CD14-positive monocyte (primary cell): ENCODE data around the gene SGCA. TPM values are rescaled to one million over a fixed set of nuclear protein-coding genes. Genes with fewer than 3 reads are reported as not detected.

Experiments
- DNase-seq, 3 donors: peaks; one replicate each; pipeline ENCODE4 v3.0.0-alpha.2; 2011 to 2022
- H2AFZ ChIP-seq: 2 replicates; pipeline ENCODE4 v1.6.0; 2012; ENCODE audit warnings: mild to moderate bottlenecking, low read depth, low read length, inconsistent platforms; ENCODE audit not compliant: insufficient read depth, poor library complexity, severe bottlenecking
- H3K27ac ChIP-seq, 2 donors: 1 replicate in 1 of 2; 2 replicates in 1 of 2; pipeline ENCODE4 v1.5.1; 2012 to 2013; ENCODE audit warnings: low read length in 2 of 2, control low read depth in 1 of 2, inconsistent platforms in 1 of 2, low read depth in 1 of 2, mild to moderate bottlenecking in 1 of 2
- H3K27me3 ChIP-seq, 2 donors: one replicate each; pipeline versions ENCODE4 v1.6.0 to v1.6.1; 2011 to 2013; ENCODE audit warnings: low read length in 2 of 2; ENCODE audit not compliant: control insufficient read depth in 2 of 2, insufficient read depth in 2 of 2
- H3K36me3 ChIP-seq, 2 donors: replicated peaks in 1 of 2; 1 replicate in 1 of 2; 2 replicates in 1 of 2; pipeline versions ENCODE4 v1.5.1 to v1.6.1; 2012 to 2013; ENCODE audit warnings: low read length in 2 of 2, control low read depth in 1 of 2, inconsistent platforms in 1 of 2, mild to moderate bottlenecking in 1 of 2; ENCODE audit not compliant: insufficient read depth in 2 of 2, control insufficient read depth in 1 of 2
- H3K4me1 ChIP-seq, 2 donors: 1 replicate in 1 of 2; 2 replicates in 1 of 2; pipeline versions ENCODE4 v1.5.1 to v1.6.1; 2012 to 2013; ENCODE audit warnings: low read length in 2 of 2, control low read depth in 1 of 2, inconsistent platforms in 1 of 2, mild to moderate bottlenecking in 1 of 2, moderate library complexity in 1 of 2; ENCODE audit not compliant: insufficient read depth in 2 of 2, control insufficient read depth in 1 of 2
- H3K4me2 ChIP-seq: replicated peaks from 2 replicates; pipeline ENCODE3; 2012; ENCODE audit warnings: low read length, moderate library complexity, mild to moderate bottlenecking; ENCODE audit not compliant: poor library complexity, severe bottlenecking; ENCODE audit errors: extremely low read depth
- H3K4me3 ChIP-seq, 3 experiments: fragments of 200-600 bp in 1 of 3; sonication (generic) in 1 of 3; replicated peaks in 1 of 3; 1 replicate in 2 of 3; 2 replicates in 1 of 3; pipeline ENCODE4 v1.5.1; 2011 to 2013; ENCODE audit warnings: low read length in 3 of 3, mild to moderate bottlenecking in 3 of 3, control low read depth in 2 of 3, low read depth in 2 of 3, inconsistent platforms in 1 of 3, moderate library complexity in 1 of 3
- H3K79me2 ChIP-seq: 2 replicates; pipeline ENCODE4 v1.6.0; 2012; ENCODE audit warnings: mild to moderate bottlenecking, control low read depth, inconsistent platforms, low read length, moderate library complexity; ENCODE audit not compliant: insufficient read depth
- H3K9ac ChIP-seq: 2 replicates; pipeline ENCODE4 v1.6.0; 2017; ENCODE audit warnings: low read length, mild to moderate bottlenecking; ENCODE audit not compliant: insufficient read depth, poor library complexity, severe bottlenecking
- H3K9me3 ChIP-seq, 2 donors: replicated peaks in 1 of 2; 1 replicate in 1 of 2; 2 replicates in 1 of 2; pipeline versions ENCODE4 v1.5.1 to v1.6.1; 2012 to 2013; ENCODE audit warnings: low read length in 2 of 2, control low read depth in 1 of 2; ENCODE audit not compliant: control insufficient read depth in 1 of 2, insufficient read depth in 1 of 2
- H4K20me1 ChIP-seq: 2 replicates; pipeline ENCODE4 v1.6.0; 2012; ENCODE audit warnings: mild to moderate bottlenecking, low read length, control low read depth, moderate library complexity; ENCODE audit not compliant: insufficient read depth
- H3K27ac Mint-ChIP-seq, 7 donors: one replicate each; pipeline ENCODE4 v1.8.0; 2020; ENCODE audit warnings: mild to moderate bottlenecking in 7 of 7, mixed read lengths in 7 of 7, moderate library complexity in 6 of 7, inconsistent platforms in 2 of 7
- H3K27me3 Mint-ChIP-seq, 3 donors: one replicate each; pipeline ENCODE4 v1.8.0; 2021 to 2022; ENCODE audit warnings: low read depth in 3 of 3, mild to moderate bottlenecking in 3 of 3, mixed read lengths in 3 of 3, moderate library complexity in 3 of 3, inconsistent platforms in 1 of 3
- H3K36me3 Mint-ChIP-seq, 2 donors: one replicate each; pipeline ENCODE4 v1.8.0; 2020; ENCODE audit warnings: mixed read lengths in 2 of 2, inconsistent platforms in 1 of 2, mild to moderate bottlenecking in 1 of 2
- H3K4me1 Mint-ChIP-seq: one replicate; pipeline ENCODE4 v1.8.0; 2020; ENCODE audit warnings: mild to moderate bottlenecking, mixed read lengths
- H3K4me3 Mint-ChIP-seq, 2 donors: one replicate each; pipeline ENCODE4 v1.8.0; 2020; ENCODE audit warnings: mild to moderate bottlenecking in 2 of 2, mixed read lengths in 2 of 2, moderate library complexity in 1 of 2
- H3K9me3 Mint-ChIP-seq, 7 donors: one replicate each; pipeline ENCODE4 v1.8.0; 2020 to 2022; ENCODE audit warnings: mixed read lengths in 7 of 7, mild to moderate bottlenecking in 6 of 7, moderate library complexity in 6 of 7, inconsistent platforms in 2 of 7
- WGBS: methylation state at CpG from one replicate; pipeline ENCODE4 v1.1.5; 2013; ENCODE audit warnings: missing lambda C conversion rate; ENCODE audit not compliant: insufficient coverage; 5-methylcytosine and 5-hydroxymethylcytosine counted together
- intact Hi-C, 2 donors: fragments of 100-400 bp; cut with micrococcal nuclease; formaldehyde crosslinking; loops; one replicate each; pipeline versions ENCODE4 v1.15.0 to v1.15.1; 2023
- polyA plus RNA-seq, 3 donors: library from polyadenylated mRNA; depleted of rRNA in 1 of 3; unstranded in 2 of 3; stranded (reverse) in 1 of 3; fragments of 300-500 nt in 2 of 3; fragments of >200 nt in 1 of 3; fragmentation: Illumina TruSeq in 2 of 3; gene quantifications; 1 replicate in 2 of 3; 2 replicates in 1 of 3; pipeline ENCODE4 v1.2.3, GENCODE V29; 2012 to 2021
- TF ChIP-seq, protein P1 (sequence below): fragments of 200-600 bp; IDR thresholded peaks from one replicate; pipeline ENCODE4 v1.8.0; 2022; ENCODE audit warnings: antibody characterized with exemption, mild to moderate bottlenecking

Gene SGCA
- polyA plus RNA-seq, 3 donors = 0.27 to 0.89 (median 0.53) TPM

GRCh38 chr17:50146230-50146926, 19.4 kb upstream of the SGCA start:
- H3K36me3 Mint-ChIP-seq = peaks cover 55 to 60% of the 10 kb centered on the region in 2 donors
- 84% methylated on average over 4 of the region's 10 CpGs for WGBS

GRCh38 chr17:50146927-50147665, 18.7 kb upstream of the SGCA start:
- Histone ChIP-seq H3K27me3 (no peaks in the 10 kb centered on the region), H3K4me3 (peak overlapping the region; percentile 83 to 100 (median 95)), H3K27ac (peak overlapping the region; percentile 83 to 93), H3K4me1 (peaks cover 56 to 69% of the 10 kb centered on the region in 2 donors), H3K9ac (peak overlapping the region; percentile 90), H3K9me3 (no peaks in the 10 kb centered on the region), H3K36me3 (peaks cover 36 to 46% of the 10 kb centered on the region in 2 donors), H3K79me2 (peaks cover 95% of the 10 kb centered on the region), H2AFZ (no peak overlapping the region), H3K4me2 (peak overlapping the region; percentile 99), H4K20me1 (peaks cover 90% of the 10 kb centered on the region)
- Mint-ChIP-seq H3K9me3 (peaks cover 0 to 4% (median 0%) of the 10 kb centered on the region in 7 donors), H3K27ac (peak overlapping the region; percentile 95 to 98 (median 96)), H3K27me3 (peaks cover 0 to 2% (median 1%) of the 10 kb centered on the region in 3 donors), H3K4me1 (peaks cover 60% of the 10 kb centered on the region), H3K36me3 (peaks cover 48 to 53% of the 10 kb centered on the region in 2 donors), H3K4me3 (peak overlapping the region; percentile 100)
- no peak for DNase-seq
- TF ChIP-seq, protein P1, sequence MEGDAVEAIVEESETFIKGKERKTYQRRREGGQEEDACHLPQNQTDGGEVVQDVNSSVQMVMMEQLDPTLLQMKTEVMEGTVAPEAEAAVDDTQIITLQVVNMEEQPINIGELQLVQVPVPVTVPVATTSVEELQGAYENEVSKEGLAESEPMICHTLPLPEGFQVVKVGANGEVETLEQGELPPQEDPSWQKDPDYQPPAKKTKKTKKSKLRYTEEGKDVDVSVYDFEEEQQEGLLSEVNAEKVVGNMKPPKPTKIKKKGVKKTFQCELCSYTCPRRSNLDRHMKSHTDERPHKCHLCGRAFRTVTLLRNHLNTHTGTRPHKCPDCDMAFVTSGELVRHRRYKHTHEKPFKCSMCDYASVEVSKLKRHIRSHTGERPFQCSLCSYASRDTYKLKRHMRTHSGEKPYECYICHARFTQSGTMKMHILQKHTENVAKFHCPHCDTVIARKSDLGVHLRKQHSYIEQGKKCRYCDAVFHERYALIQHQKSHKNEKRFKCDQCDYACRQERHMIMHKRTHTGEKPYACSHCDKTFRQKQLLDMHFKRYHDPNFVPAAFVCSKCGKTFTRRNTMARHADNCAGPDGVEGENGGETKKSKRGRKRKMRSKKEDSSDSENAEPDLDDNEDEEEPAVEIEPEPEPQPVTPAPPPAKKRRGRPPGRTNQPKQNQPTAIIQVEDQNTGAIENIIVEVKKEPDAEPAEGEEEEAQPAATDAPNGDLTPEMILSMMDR = no peak
- intact Hi-C loops = no loop called here
- 44% methylated on average over 9 of the region's 15 CpGs for WGBS

More at GRCh38 chr17:50146230-50146926, 19.4 kb upstream of the SGCA start:
- Mint-ChIP-seq H3K4me3 (peak overlapping the region; percentile 100), H3K9me3 (peaks cover 0 to 4% (median 0%) of the 10 kb centered on the region in 7 donors), H3K27ac (peak overlapping the region in 6 of 7 donors; percentile 69 to 98 (median 96)), H3K27me3 (peaks cover 0 to 2% (median 1%) of the 10 kb centered on the region in 3 donors), H3K4me1 (peaks cover 63% of the 10 kb centered on the region)
- peak overlapping the region; percentile 83 to 100 (median 95) for H3K4me3 ChIP-seq
- H3K27ac ChIP-seq = peak overlapping the region in 1 of 2 donors; percentile 93
- H3K4me2 ChIP-seq = peak overlapping the region; percentile 99
- H2AFZ ChIP-seq = no peak overlapping the region
- no peaks in the 10 kb centered on the region for H3K27me3 ChIP-seq
- TF ChIP-seq, protein P1 = peak; percentile 15
- intact Hi-C loops = no loop called here
- H3K9ac ChIP-seq = peak overlapping the region; percentile 90
- peaks cover 59 to 70% of the 10 kb centered on the region in 2 donors for H3K4me1 ChIP-seq
- no peaks in the 10 kb centered on the region for H3K9me3 ChIP-seq
- H3K79me2 ChIP-seq = peaks cover 98% of the 10 kb centered on the region
- H3K36me3 ChIP-seq = peaks cover 42 to 53% of the 10 kb centered on the region in 2 donors
- H4K20me1 ChIP-seq = peaks cover 94% of the 10 kb centered on the region
- DNase-seq = no peak
